OCI-LY7 (cell line): ENCODE results near the gene SMIM35. TPM values are rescaled to one million over a fixed set of nuclear protein-coding genes. Genes with fewer than 3 reads are reported as not detected.

Source experiments
- BruUV-seq: library from RNA; stranded (reverse); fragments of 400-500 nt; replicated peaks from 2 replicates; lab custom pipeline; 2021; lab: Mats Ljungman, UMichigan
- CTCF ChIA-PET: fragments of 300-600 bp; sonication (Branson Sonifier 250); formaldehyde crosslinking; loops from one replicate; lab custom pipeline; 2022; ENCODE audit warnings: antibody characterized with exemption; ENCODE audit not compliant: unreplicated experiment; lab: Charles Lee
- POLR2A ChIA-PET: fragments of 300-600 bp; sonication (Branson Sonifier 250); formaldehyde crosslinking; loops from one replicate; lab custom pipeline; 2022; ENCODE audit warnings: antibody characterized with exemption; lab: Charles Lee
- DNase-seq: peaks from one replicate; pipeline ENCODE4 v3.0.0-alpha.2; 2015; ENCODE audit warnings: low spot score
- H2AFZ ChIP-seq: fragments of 200-600 bp; sonication (generic), shearing (Covaris generic); 2 replicates; pipeline ENCODE4 v1.6.1; 2014; ENCODE audit warnings: mild to moderate bottlenecking, antibody characterized with exemption, low read length, moderate library complexity
- H3K27ac ChIP-seq: fragments of 200-600 bp; sonication (generic); 2 replicates; pipeline ENCODE4 v1.5.1; 2014; ENCODE audit warnings: mixed run types, low read depth, mild to moderate bottlenecking, moderate library complexity, low read length, inconsistent platforms; ENCODE audit not compliant: poor library complexity, severe bottlenecking
- H3K36me3 ChIP-seq: fragments of 200-600 bp; sonication (generic); 2 replicates; pipeline ENCODE4 v1.6.1; 2014; ENCODE audit warnings: mild to moderate bottlenecking, antibody characterized with exemption, low read length, moderate library complexity, mixed read lengths; ENCODE audit not compliant: insufficient read depth
- H3K4me1 ChIP-seq: fragments of 200-600 bp; sonication (generic); 2 replicates; pipeline ENCODE4 v1.5.1; 2014; ENCODE audit warnings: mild to moderate bottlenecking, low read length; ENCODE audit not compliant: insufficient read depth, poor library complexity, severe bottlenecking
- H3K4me2 ChIP-seq: fragments of 200-600 bp; sonication (generic); 2 replicates; pipeline ENCODE4 v1.6.1; 2014; ENCODE audit warnings: mild to moderate bottlenecking, low read length
- H3K4me3 ChIP-seq: fragments of 200-600 bp; sonication (generic); 2 replicates; pipeline ENCODE4 v1.5.1; 2014; ENCODE audit warnings: mild to moderate bottlenecking, low read depth, low read length; ENCODE audit not compliant: poor library complexity, severe bottlenecking
- H3K79me2 ChIP-seq: fragments of 200-600 bp; sonication (generic); 2 replicates; pipeline ENCODE4 v1.6.1; 2016; ENCODE audit warnings: low read depth, mild to moderate bottlenecking, low read length, moderate library complexity, mixed read lengths; ENCODE audit not compliant: insufficient read depth
- H3K9me2 ChIP-seq: fragments of 200-600 bp; sonication (generic); 2 replicates; pipeline ENCODE4 v1.6.1; 2016; ENCODE audit warnings: mild to moderate bottlenecking, low read length, mixed read lengths; ENCODE audit not compliant: insufficient read depth
- H3K9me3 ChIP-seq: fragments of 200-600 bp; sonication (generic); 2 replicates; pipeline ENCODE4 v1.6.1; 2014; ENCODE audit warnings: mild to moderate bottlenecking, mixed run types, low read length, mixed read lengths
- H4K20me1 ChIP-seq: fragments of 200-600 bp; sonication (generic); 2 replicates; pipeline ENCODE4 v1.6.1; 2014; ENCODE audit warnings: mild to moderate bottlenecking, antibody characterized with exemption, low read length, moderate library complexity, mixed read lengths; ENCODE audit not compliant: insufficient read depth
- CTCF ChIP-seq: fragments of 200-600 bp; sonication (generic); conservative IDR thresholded peaks from 2 replicates; pipeline ENCODE4 v1.5.1; 2014; ENCODE audit warnings: mild to moderate bottlenecking, antibody characterized with exemption, low read length, moderate library complexity, mixed read lengths
- EZH2phosphoT487 ChIP-seq: fragments of 200-600 bp; sonication (generic); IDR thresholded peaks from 2 replicates; pipeline ENCODE4 v1.6.1; 2018; ENCODE audit warnings: low read depth, borderline replicate concordance, mild to moderate bottlenecking, mixed run types, antibody characterized with exemption, low read length, moderate library complexity, mixed read lengths
- intact Hi-C: fragments of 100-400 bp; cut with micrococcal nuclease; formaldehyde crosslinking; loops from one replicate; pipeline ENCODE4 v1.10.0; 2022; ENCODE audit not compliant: unreplicated experiment
- total RNA-seq, 2 experiments: library from RNA; depleted of rRNA in 1 of 2; stranded (reverse); fragments of >200 nt in 1 of 2; shearing (Covaris generic) in 1 of 2; gene quantifications; 2 replicates each; pipeline ENCODE4 v1.2.3, GENCODE V29; 2014 to 2022

SMIM35 gene
- total RNA-seq, 2 experiments from 2014 or later: 0.06 to 0.67 TPM

GRCh38 chr11:118048472-118049370 lies 38.0 kb downstream of the SMIM35 start:
- Histone ChIP-seq H3K36me3 (no peaks in the 10 kb centered on the region), H3K4me3 (no peak overlapping the region), H3K4me2 (no peak overlapping the region), H3K79me2 (no peaks in the 10 kb centered on the region), H4K20me1 (no peaks in the 10 kb centered on the region), H3K9me2 (no peaks in the 10 kb centered on the region), H2AFZ (no peak overlapping the region), H3K27ac (no peak overlapping the region), H3K9me3 (no peaks in the 10 kb centered on the region), H3K4me1 (peaks cover 12% of the 10 kb centered on the region)
- ChIA-PET POLR2A (interaction anchor here (0.6 to 1.0 kb wide), 3 partner anchors 41 to 1311 kb away, joined by 3 to 6 read pairs (median 4); no protein-coding TSS in a partner anchor), CTCF (no interaction called here)
- intact Hi-C loops: no loop called here
- DNase-seq: no peak
- no TSS peak for BruUV-seq
- TF ChIP-seq EZH2phosphoT487: no peak
- TF ChIP-seq CTCF: no peak

GRCh38 chr11:118047749-118048148 lies 39.0 kb downstream of the SMIM35 start:
- Histone ChIP-seq H3K4me1 (peaks cover 12% of the 10 kb centered on the region), H3K4me3 (no peak overlapping the region), H3K9me3 (no peaks in the 10 kb centered on the region), H4K20me1 (no peaks in the 10 kb centered on the region), H3K36me3 (no peaks in the 10 kb centered on the region), H3K4me2 (no peak overlapping the region), H3K79me2 (no peaks in the 10 kb centered on the region), H3K27ac (no peak overlapping the region), H2AFZ (no peak overlapping the region), H3K9me2 (no peaks in the 10 kb centered on the region)
- TF ChIP-seq EZH2phosphoT487: no peak
- no peak for TF ChIP-seq CTCF
- CTCF ChIA-PET: no interaction called here
- DNase-seq: no peak
- BruUV-seq: no TSS peak
- intact Hi-C loops: no loop called here
- POLR2A ChIA-PET: interaction anchor here (0.6 to 1.0 kb wide), 3 partner anchors 11 to 69 kb away, joined by 3 to 6 read pairs (median 4); no protein-coding TSS in a partner anchor
